ENCODE data around the gene ALPK3. TPM values are rescaled to one million over a fixed set of nuclear protein-coding genes. Genes with fewer than 3 reads are reported as not detected.

ALPK3 gene
- total RNA-seq, 1 experiment from 2014 or later, result 16.5 TPM

DNA sequence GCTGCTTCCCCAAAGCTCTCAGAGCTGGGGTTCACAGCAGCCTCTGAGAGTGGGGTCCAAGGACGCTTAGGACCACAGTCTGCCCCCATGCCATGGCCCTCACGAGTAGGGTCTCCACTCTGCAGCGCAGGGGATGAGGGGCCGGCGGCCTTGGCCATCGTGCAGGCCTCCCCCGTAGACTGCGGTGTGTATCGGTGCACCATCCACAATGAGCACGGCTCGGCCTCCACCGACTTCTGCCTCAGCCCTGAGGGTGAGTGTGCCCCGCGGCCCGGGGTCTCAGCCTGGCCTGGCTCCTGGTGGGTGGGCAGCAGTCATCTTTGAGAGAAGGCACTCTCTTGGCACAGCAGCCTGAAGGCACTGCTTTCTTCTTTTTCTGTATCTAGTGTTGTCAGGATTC is 42.5 kb downstream of the ALPK3 start:
- Mint-ChIP-seq H3K27me3 (ENCODE audit: low read depth) (no peaks in the 10 kb centered on the region), H3K36me3 (peaks cover 4% of the 10 kb centered on the region), H3K27ac (no peak overlapping the region), H3K4me1 (no peaks in the 10 kb centered on the region), H3K4me3 (no peak overlapping the region), H3K9me3 (no peaks in the 10 kb centered on the region)
- POLR2A ChIA-PET, result no interaction called here
- DNase-seq (ENCODE audit: low spot score) (no peak), ATAC-seq (no peak)
- CTCF ChIA-PET, result interaction anchor here (0.8 to 1.2 kb wide), 2 partner anchors 18 to 30 kb away, joined by 5 to 6 read pairs; no protein-coding TSS in a partner anchor
- TF ChIP-seq, protein P1, sequence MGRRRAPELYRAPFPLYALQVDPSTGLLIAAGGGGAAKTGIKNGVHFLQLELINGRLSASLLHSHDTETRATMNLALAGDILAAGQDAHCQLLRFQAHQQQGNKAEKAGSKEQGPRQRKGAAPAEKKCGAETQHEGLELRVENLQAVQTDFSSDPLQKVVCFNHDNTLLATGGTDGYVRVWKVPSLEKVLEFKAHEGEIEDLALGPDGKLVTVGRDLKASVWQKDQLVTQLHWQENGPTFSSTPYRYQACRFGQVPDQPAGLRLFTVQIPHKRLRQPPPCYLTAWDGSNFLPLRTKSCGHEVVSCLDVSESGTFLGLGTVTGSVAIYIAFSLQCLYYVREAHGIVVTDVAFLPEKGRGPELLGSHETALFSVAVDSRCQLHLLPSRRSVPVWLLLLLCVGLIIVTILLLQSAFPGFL (CRISPR knock-in tag; IDR thresholded peaks at IDR 0.05; ENCODE audit: borderline replicate concordance), result no peak
- no peak for TF ChIP-seq KAT7 (CRISPR knock-in tag; IDR thresholded peaks at IDR 0.05; ENCODE audit: borderline replicate concordance)
- no peak for TF ChIP-seq TEAD1 (CRISPR knock-in tag; IDR thresholded peaks at IDR 0.05)
- TF ChIP-seq GTF2I (CRISPR knock-in tag; conservative IDR thresholded peaks at IDR 0.05), result no peak
- no peak for TF ChIP-seq HMGA2 (CRISPR knock-in tag; IDR thresholded peaks at IDR 0.05)
- TF ChIP-seq, protein P2, sequence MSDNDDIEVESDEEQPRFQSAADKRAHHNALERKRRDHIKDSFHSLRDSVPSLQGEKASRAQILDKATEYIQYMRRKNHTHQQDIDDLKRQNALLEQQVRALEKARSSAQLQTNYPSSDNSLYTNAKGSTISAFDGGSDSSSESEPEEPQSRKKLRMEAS (CRISPR knock-in tag; IDR thresholded peaks at IDR 0.05), result no peak
- TF ChIP-seq, protein P3, sequence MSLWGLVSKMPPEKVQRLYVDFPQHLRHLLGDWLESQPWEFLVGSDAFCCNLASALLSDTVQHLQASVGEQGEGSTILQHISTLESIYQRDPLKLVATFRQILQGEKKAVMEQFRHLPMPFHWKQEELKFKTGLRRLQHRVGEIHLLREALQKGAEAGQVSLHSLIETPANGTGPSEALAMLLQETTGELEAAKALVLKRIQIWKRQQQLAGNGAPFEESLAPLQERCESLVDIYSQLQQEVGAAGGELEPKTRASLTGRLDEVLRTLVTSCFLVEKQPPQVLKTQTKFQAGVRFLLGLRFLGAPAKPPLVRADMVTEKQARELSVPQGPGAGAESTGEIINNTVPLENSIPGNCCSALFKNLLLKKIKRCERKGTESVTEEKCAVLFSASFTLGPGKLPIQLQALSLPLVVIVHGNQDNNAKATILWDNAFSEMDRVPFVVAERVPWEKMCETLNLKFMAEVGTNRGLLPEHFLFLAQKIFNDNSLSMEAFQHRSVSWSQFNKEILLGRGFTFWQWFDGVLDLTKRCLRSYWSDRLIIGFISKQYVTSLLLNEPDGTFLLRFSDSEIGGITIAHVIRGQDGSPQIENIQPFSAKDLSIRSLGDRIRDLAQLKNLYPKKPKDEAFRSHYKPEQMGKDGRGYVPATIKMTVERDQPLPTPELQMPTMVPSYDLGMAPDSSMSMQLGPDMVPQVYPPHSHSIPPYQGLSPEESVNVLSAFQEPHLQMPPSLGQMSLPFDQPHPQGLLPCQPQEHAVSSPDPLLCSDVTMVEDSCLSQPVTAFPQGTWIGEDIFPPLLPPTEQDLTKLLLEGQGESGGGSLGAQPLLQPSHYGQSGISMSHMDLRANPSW (CRISPR knock-in tag; conservative IDR thresholded peaks at IDR 0.05; ENCODE audit: low read depth), result no peak
- TF ChIP-seq, protein P4, sequence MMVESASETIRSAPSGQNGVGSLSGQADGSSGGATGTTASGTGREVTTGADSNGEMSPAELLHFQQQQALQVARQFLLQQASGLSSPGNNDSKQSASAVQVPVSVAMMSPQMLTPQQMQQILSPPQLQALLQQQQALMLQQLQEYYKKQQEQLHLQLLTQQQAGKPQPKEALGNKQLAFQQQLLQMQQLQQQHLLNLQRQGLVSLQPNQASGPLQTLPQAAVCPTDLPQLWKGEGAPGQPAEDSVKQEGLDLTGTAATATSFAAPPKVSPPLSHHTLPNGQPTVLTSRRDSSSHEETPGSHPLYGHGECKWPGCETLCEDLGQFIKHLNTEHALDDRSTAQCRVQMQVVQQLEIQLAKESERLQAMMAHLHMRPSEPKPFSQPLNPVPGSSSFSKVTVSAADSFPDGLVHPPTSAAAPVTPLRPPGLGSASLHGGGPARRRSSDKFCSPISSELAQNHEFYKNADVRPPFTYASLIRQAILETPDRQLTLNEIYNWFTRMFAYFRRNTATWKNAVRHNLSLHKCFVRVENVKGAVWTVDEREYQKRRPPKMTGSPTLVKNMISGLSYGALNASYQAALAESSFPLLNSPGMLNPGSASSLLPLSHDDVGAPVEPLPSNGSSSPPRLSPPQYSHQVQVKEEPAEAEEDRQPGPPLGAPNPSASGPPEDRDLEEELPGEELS (CRISPR knock-in tag; IDR thresholded peaks at IDR 0.05), result no peak
- TF ChIP-seq, protein P5, sequence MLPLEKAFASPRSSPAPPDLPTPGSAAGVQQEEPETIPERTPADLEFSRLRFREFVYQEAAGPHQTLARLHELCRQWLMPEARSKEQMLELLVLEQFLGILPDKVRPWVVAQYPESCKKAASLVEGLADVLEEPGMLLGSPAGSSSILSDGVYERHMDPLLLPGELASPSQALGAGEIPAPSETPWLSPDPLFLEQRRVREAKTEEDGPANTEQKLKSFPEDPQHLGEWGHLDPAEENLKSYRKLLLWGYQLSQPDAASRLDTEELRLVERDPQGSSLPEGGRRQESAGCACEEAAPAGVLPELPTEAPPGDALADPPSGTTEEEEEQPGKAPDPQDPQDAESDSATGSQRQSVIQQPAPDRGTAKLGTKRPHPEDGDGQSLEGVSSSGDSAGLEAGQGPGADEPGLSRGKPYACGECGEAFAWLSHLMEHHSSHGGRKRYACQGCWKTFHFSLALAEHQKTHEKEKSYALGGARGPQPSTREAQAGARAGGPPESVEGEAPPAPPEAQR (CRISPR knock-in tag; IDR thresholded peaks at IDR 0.05), result no peak
- TF ChIP-seq, protein P6, sequence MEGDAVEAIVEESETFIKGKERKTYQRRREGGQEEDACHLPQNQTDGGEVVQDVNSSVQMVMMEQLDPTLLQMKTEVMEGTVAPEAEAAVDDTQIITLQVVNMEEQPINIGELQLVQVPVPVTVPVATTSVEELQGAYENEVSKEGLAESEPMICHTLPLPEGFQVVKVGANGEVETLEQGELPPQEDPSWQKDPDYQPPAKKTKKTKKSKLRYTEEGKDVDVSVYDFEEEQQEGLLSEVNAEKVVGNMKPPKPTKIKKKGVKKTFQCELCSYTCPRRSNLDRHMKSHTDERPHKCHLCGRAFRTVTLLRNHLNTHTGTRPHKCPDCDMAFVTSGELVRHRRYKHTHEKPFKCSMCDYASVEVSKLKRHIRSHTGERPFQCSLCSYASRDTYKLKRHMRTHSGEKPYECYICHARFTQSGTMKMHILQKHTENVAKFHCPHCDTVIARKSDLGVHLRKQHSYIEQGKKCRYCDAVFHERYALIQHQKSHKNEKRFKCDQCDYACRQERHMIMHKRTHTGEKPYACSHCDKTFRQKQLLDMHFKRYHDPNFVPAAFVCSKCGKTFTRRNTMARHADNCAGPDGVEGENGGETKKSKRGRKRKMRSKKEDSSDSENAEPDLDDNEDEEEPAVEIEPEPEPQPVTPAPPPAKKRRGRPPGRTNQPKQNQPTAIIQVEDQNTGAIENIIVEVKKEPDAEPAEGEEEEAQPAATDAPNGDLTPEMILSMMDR (IDR thresholded peaks at IDR 0.05), result no peak
- no peak for TF ChIP-seq ZNF317 (CRISPR knock-in tag; IDR thresholded peaks at IDR 0.05; ENCODE audit: borderline replicate concordance, low read depth)
- TF ChIP-seq EMX1 (CRISPR knock-in tag; IDR thresholded peaks at IDR 0.05), result no peak
- TF ChIP-seq, protein P7, sequence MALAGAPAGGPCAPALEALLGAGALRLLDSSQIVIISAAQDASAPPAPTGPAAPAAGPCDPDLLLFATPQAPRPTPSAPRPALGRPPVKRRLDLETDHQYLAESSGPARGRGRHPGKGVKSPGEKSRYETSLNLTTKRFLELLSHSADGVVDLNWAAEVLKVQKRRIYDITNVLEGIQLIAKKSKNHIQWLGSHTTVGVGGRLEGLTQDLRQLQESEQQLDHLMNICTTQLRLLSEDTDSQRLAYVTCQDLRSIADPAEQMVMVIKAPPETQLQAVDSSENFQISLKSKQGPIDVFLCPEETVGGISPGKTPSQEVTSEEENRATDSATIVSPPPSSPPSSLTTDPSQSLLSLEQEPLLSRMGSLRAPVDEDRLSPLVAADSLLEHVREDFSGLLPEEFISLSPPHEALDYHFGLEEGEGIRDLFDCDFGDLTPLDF (CRISPR knock-in tag; IDR thresholded peaks at IDR 0.05), result no peak
- no peak for TF ChIP-seq OVOL2 (CRISPR knock-in tag; IDR thresholded peaks at IDR 0.05; ENCODE audit: borderline replicate concordance)
- no peak for TF ChIP-seq ZBTB21 (CRISPR knock-in tag; IDR thresholded peaks at IDR 0.05; ENCODE audit: borderline replicate concordance)
- no peak for TF ChIP-seq NR2C2 (CRISPR knock-in tag; IDR thresholded peaks at IDR 0.05)
